ENCODE measurements around the gene GABRA4.

The GABRA4 gene

DNA sequence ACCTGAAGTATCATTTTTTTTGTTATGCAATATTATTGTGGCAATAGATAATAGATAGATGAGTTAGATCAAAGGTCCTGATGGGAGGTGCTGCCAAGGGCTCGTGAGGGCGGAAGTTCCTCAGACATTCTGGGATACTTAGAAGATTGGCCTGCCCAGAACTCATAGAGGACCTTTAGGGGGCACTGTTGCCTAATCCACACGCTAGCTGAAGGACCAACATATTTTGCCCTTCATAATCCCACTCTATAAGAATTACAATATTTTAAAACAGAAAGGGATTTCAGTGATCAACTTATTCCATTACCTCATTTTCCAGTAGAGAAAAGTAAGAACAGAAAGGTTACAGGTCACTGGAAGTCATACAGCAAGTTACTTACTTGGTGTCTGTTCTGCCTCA lies 61.4 kb downstream of the GABRA4 start:
- peak in 1 of 3 donors; percentile 1 for DNase-seq (ENCODE audit: low read depth in 2 of 3, low spot score in 1 of 3)

DNA sequence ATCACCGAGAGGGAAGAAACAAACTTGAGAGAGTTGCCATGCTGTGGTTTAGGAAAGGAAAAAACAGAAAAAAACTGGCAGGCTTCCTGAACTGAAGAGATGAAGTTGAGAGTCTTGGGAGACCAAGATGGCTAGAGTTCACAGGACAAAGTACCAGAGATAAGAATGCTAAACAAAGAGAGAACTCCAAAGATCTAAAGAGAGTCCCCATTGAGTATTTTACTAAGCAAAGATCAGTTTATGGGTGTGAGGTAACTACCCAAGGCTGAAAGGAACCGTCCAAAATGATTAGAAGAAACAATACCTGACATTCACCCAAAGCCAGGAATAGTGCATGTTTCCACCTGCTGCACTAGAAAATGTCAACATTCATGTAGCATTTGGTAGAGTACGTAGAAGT lies 62.5 kb downstream of the GABRA4 start:
- no peak for DNase-seq (ENCODE audit: low read depth in 2 of 3, low spot score in 1 of 3)

DNA sequence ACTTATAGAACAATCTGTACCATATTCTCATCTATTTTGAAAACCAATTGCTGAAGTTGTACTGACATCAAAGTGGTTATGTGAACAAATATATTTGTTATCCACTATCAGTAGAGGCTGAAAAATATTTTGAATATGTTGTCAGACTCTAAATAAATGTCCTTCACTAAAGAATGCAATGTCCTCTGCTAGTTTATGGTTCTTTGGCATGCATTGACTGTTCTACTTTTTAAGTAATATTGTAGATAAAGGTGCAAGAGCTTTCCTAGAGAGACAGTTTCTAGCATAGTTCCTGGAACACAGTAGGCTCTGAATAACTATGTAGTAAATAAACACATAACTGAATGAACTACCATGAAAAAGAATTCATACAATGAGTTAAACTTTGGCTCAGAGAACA lies 66.2 kb downstream of the GABRA4 start:
- no peak for DNase-seq (ENCODE audit: low read depth in 2 of 3, low spot score in 1 of 3)

DNA sequence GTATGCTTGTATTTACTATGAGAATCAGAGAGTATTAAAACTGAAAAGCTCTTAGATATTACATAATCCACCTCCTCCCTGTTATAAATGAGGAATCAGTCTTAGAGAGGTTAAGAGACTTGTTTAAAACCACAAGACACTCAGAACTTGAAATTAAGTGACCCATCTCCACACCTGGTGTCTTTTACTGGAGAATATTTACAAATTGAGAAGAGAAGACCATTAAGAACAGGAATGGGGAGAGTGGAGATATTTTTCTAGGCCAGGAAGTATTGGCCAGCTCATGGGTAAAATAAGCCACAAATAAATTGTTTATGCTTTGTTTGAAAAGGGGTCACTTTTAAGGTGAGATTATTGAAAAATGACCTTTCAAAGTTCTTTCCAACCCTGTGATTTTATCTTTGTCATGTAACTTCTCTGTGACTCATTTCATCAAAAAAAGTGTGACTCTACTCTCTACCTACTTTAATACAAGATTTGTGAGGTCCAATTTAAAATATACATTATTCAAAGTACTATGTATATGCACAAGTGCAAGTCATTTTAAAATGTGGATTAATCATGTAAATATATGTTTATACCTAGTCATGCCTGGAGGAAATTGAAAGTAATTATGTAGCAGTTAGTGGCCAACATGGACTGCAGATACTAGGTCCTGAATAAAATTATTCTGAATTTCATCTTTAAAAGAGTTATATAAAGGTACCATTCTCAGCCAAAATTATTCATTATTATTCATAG lies 68.4 kb downstream of the GABRA4 start:
- no peak for DNase-seq (ENCODE audit: low read depth in 2 of 3, low spot score in 1 of 3)

DNA sequence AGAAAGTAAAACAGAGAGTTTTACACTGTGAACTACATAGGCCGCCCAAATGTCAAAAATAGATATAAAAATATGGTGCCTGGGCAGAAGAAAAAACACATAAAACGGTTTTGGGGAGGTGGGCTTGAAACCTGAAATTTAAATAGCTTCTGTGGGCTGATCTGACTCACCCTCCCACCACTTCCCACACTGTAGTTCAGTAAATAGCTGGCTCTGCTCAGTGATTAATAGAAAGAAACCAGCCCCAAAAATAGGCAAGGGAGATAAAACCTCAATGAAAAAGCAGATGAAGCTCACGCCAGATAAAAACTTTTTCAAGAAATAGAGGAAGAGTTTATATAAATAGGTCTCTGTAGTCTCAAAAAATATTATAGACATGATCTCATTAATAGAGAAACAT lies 71.2 kb downstream of the GABRA4 start:
- DNase-seq (ENCODE audit: low read depth in 2 of 3, low spot score in 1 of 3), result no peak

DNA sequence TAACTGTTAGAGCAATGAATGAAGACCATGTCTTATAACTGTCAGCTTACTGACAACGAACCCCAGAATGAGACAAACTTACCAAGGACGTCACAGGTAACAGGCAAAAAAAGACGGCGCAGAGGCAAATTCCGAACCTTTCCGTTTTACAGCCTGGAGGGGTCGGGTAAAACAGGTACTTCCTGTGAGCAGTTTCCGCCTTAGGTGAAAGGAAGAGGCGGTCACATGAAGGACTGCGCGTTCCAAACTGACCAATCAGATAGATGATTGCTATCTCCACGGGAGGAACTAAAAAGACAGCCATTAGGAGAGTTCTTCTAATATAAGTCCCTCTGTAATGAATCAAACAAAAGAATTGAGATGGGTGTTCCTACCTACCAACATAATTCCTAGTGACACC lies 84.3 kb downstream of the GABRA4 start, which contains the start of gene COX7B2:
Gene COX7B2, minus strand, starts transcription at position 168 of the 400 bp plus-strand sequence. CDS start 174,053 bp downstream, outside the sequence.
- no peak for DNase-seq (ENCODE audit: low read depth in 2 of 3, low spot score in 1 of 3)

DNA sequence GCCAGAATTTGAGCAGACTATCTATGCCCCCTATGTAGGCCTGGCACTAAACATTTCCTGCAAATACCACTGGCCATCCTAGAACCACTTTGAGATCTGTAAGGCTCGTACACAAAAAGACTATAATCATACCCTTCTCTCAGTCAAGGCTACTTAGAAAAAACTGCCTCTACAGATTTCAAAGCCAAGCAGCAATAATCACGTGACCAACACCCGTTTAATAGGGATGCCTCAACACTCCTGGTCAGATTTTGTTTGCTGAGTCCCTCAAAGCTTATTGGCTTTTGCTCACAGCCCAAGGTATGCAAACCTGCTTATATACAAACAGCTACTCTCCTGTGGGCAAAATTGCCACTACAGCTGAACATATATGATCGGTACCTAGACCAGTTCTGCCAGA lies 85.2 kb downstream of the GABRA4 start:
- no peak for DNase-seq (ENCODE audit: low read depth in 2 of 3, low spot score in 1 of 3)

DNA sequence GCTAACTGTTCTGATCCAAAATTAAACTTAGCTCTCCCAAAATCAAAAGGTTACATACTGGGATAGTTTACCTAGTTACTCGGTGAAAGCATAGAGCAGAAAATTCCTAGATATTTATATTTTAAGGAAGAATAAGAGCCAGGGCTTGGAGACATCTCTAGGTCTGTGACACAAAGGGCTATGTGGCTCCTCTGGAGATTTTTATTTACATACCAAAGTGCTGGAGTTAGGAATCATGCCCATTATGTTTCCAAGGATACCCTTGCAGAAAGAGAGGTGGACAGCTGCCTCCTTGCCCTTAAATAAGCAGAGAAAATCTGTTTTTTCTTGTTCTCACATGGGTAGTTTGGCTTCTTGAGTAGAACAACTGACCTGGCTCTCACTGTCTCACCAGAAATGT lies 93.3 kb downstream of the GABRA4 start:
- DNase-seq (ENCODE audit: low read depth in 2 of 3, low spot score in 1 of 3), result no peak

DNA sequence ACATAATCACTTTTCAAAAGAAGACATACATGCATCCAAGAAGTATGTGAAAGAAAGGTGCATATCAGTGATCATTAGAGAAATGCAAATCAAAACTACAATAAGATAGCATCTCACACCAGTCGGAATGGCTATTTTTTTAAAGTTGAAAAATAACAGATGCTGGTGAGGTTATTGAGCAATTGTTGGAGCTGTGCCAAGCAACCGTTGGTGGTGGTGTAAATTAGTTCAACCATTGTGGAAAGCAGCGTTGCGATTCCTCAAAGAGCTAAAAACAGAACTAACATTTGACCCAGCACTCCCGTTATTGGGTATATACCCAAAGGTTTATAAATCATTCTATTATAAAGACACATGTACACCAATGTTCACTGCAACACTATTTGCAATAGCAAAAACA lies 98.6 kb downstream of the GABRA4 start:
- no peak for DNase-seq (ENCODE audit: low read depth in 2 of 3, low spot score in 1 of 3)

DNA sequence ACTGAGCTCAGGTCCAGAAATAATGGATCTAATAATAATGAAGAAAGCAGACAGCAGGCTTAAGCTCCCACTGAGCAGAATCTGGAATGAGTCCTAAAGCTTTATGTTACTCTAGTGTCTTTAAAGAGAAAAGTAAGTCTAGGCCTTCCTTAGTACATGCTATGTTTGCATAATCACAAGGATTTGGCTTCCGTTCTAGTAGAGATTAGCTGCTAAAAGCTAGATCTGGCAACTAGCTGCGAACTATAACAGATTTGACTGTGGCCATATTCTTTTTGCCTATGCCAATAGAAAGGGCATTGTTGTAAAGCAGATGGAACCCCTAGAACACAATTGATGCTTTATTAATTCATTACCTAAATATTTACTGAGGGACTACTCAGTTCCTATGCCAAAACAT lies 103.3 kb downstream of the GABRA4 start:
- no peak for DNase-seq (ENCODE audit: low read depth in 2 of 3, low spot score in 1 of 3)

DNA sequence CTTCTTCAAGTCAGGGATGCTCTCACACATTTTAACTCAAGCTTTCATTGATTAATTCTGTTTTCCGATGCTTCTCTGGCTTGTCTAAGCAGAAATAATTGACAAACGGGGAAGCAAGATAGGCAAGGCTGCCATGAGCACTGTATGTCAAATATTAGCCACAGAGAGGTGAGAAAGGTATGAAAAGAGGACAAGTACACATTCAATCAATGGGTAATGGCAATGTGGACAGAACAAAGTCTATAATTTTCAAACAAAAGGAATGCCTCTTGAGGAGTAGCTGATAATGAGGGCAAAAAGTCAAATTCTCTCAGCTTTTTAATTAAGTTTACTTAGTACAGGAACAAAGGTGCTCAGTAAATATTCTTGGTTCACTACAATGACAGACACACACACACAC lies 104.0 kb downstream of the GABRA4 start:
- DNase-seq (ENCODE audit: low read depth in 2 of 3, low spot score in 1 of 3), result no peak

DNA sequence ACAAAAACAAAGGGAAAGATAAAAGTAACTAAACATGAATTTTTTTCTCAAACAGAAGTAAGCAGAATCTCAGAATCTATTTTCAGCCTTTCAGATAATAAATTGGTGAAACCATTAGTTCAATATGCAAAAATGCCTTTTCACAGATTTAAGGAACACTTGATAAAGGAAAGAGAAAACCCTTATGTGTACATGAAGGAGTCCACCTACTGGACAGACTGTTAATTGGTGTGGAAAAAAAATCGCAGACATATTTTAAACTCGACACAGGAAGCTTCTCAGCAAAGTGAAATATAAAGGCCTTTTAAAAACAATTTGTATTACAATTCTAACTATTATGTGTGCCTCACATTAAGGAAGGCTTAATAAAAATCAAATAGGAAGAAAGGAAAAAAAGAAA lies 106.7 kb downstream of the GABRA4 start:
- no peak for DNase-seq (ENCODE audit: low read depth in 2 of 3, low spot score in 1 of 3)

DNA sequence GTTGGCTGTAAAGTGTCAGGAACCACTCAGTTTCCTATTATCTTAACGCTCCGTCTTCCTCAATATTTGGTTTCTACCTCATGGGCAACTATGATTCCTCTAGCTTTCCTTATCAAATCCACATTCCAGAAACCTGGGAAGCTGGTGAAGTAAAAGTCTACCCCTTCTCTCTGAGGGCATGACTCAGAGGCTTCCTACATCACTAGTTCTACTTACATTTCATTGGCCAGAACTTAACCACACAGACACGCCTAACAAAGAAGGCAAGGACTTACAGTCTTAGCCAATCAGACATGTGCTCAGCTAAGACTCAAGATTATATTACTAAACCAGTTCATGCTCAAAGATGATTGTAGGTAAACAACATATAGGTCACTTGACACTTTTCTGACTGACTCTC lies 114.7 kb downstream of the GABRA4 start:
- DNase-seq (ENCODE audit: low read depth in 2 of 3, low spot score in 1 of 3), result no peak

DNA sequence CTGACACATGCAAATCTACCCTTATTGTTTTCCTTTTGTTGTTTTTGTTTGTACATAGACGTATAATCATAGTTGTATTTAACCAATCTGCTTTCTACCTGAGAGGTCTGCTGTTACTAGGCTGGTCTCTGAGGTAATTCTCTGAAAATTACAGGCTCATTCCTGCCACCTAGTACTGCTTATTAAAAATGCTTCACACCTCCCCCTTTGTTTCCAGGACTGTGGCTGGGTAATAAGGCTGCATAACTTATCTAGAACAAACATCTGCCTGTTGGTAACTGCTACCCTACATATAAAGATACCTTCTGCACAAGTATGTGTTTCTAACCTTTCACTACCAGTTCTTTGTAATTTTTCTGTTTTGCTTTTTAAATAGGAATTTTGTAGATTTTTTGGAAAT lies 118.6 kb downstream of the GABRA4 start:
- no peak for DNase-seq (ENCODE audit: low read depth in 2 of 3, low spot score in 1 of 3)

DNA sequence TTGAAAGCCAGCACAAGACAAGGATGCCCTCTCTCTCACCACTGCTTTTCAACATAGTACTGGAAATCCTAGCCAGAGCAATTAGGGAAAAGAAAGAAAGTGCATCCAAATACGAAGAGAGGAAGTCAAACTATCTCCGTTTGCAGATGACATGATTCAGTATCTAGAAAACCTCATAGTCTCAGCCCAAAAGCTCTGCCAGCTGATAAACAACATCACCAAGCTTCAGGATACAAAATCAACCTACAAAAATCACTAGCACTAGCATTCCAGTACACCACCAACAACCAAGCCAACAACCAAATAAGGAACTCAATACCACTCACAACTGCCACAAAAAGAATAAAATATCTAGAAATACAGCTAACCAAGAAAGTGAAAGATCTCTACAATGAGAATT lies 123.0 kb downstream of the GABRA4 start:
- no peak for DNase-seq (ENCODE audit: low read depth in 2 of 3, low spot score in 1 of 3)

Data from stimulated activated CD4-positive, alpha-beta T cell treated with anti-CD3 and anti-CD28 coated beads, Interleukin-12 subunit alpha, Interleukin-12 subunit beta, amount 100 ng/mL, for 48 hours (primary cell).